ENCODE measurements around the gene NOCT.
"Not testable (repeated sequence)": the region's sequence is repeated elsewhere in the genome, so short reads cannot be mapped to it uniquely, and the experiment has no call there.

Gene NOCT

GRCh38 chr4:138979742-138980141 is 35.8 kb upstream of the NOCT start:
- H3K27me3 ChIP-seq: no peaks in the 10 kb centered on the region
- H3K4me1 ChIP-seq: peaks cover 0 to 45% (median 11%) of the 10 kb centered on the region in 10 experiments; a peak in 10 of 20 replicates
- H3K36me3 ChIP-seq: no peaks in the 10 kb centered on the region
- no peak overlapping the region for H3K4me3 ChIP-seq
- no peaks in the 10 kb centered on the region for H4K20me1 ChIP-seq
- no peak overlapping the region for H3K27ac ChIP-seq
- H3K9me3 ChIP-seq (replicated peaks in 1 of 11): no peaks in the 10 kb centered on the region
- H3K9ac ChIP-seq: no peak overlapping the region
- no peak overlapping the region for H3K4me2 ChIP-seq
- no peak for TF ChIP-seq Cebpa-rat (IDR thresholded peaks at IDR 0.05)

- 0 out of 22 replicates have a peak, but pooled peaks of 1 of the 11 experiments have one; percentile 25 for TF ChIP-seq Cebpa-rat (IDR thresholded peaks at IDR 0.05)
- Histone ChIP-seq H3K9me3 (replicated peaks in 1 of 11) (no peaks in the 10 kb centered on the region), H3K4me2 (peak overlapping the region in 4 of 11 experiments; percentile 10 to 45 (median 25); a peak in 3 of 22 replicates), H4K20me1 (no peaks in the 10 kb centered on the region), H3K4me1 (peaks cover 0 to 39% (median 9%) of the 10 kb centered on the region in 10 experiments; a peak in 10 of 20 replicates), H3K27ac (peak overlapping the region in 2 of 11 experiments; percentile 29 to 45; a peak in 3 of 22 replicates), H3K4me3 (no peak overlapping the region), H3K36me3 (no peaks in the 10 kb centered on the region), H3K9ac (no peak overlapping the region), H3K27me3 (no peaks in the 10 kb centered on the region)
Measured at GRCh38 chr4:138981930-138982390, 33.6 kb upstream of the NOCT start.

DNA sequence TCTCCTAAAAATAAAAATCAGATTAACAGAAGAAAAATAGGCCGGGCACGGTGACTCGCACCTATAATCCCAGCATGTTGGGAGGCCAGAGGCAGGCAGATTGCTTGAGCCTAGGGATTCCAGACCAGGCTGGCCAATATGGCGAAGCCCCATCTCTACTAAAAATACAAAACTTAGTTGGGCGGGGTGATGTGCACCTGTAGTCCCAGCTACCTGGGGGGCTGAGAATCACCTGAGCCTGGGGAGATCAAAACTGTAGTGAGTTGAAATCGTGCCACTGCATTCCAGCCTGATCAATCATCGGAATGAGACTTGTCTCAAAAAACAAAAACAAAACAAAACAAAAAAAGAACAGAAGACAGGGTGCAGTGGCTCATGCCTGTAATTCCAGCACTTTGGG is 32.8 kb upstream of the NOCT start:
- no peaks in the 10 kb centered on the region for H3K9me3 ChIP-seq (replicated peaks in 1 of 11)
- no peak for TF ChIP-seq Cebpa-rat (IDR thresholded peaks at IDR 0.05)
- H3K27ac ChIP-seq: no peak overlapping the region
- H3K27me3 ChIP-seq: no peaks in the 10 kb centered on the region
- H3K4me3 ChIP-seq: no peak overlapping the region
- no peaks in the 10 kb centered on the region for H3K36me3 ChIP-seq
- no peak overlapping the region for H3K4me2 ChIP-seq
- no peak overlapping the region for H3K9ac ChIP-seq
- H4K20me1 ChIP-seq: no peaks in the 10 kb centered on the region
- peaks cover 0 to 31% (median 5%) of the 10 kb centered on the region in 10 experiments; a peak in 10 of 20 replicates for H3K4me1 ChIP-seq

DNA sequence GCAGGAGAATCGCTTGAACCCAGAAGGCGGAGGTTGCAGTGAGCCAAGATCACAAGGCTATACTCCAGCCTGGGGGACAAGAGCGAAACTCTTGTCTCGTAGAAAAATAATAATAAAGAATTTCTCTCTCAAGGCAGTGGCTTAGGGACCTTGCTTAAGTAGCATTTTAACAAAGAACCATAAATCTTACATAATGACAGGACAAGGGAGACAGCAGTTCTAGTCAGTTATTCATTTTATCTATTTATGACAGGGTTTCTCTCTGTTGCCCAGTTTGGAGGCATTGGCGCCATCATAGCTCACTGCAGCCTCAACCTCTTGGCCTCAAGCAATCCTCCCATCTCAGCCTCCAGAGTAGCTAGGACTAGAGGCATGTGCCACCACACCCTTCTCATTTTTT is 31.9 kb upstream of the NOCT start:
- no peak overlapping the region for H3K4me2 ChIP-seq
- H3K27ac ChIP-seq: no peak overlapping the region
- H3K9me3 ChIP-seq (replicated peaks in 1 of 11): no peaks in the 10 kb centered on the region
- peaks cover 0 to 22% (median 2%) of the 10 kb centered on the region in 10 experiments; a peak in 6 of 20 replicates for H3K4me1 ChIP-seq
- no peaks in the 10 kb centered on the region for H4K20me1 ChIP-seq
- H3K9ac ChIP-seq: no peak overlapping the region
- H3K4me3 ChIP-seq: no peak overlapping the region
- no peaks in the 10 kb centered on the region for H3K27me3 ChIP-seq
- TF ChIP-seq Cebpa-rat (IDR thresholded peaks at IDR 0.05): no peak
- H3K36me3 ChIP-seq: no peaks in the 10 kb centered on the region

DNA sequence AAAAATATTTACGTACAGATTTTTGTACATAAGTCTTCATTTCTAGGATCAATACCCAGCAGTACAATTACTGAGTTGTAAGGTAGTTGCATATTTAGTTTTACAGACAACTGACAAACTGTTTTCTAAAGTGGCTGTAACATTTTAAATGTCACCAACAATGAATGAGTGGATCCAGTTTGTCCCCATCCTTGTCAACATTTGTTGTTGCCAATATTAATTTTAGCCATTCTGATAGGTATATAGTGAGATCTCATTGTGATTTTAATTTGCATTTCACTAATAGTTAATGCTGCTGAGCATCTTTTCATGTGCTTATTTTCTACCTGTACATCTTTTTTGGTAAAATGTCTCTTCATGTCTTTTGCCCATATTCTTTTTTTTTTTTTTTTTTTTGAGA is 30.9 kb upstream of the NOCT start:
- Histone ChIP-seq H3K36me3 (no peaks in the 10 kb centered on the region), H3K9me3 (replicated peaks in 1 of 11) (no peaks in the 10 kb centered on the region), H3K9ac (no peak overlapping the region), H3K4me1 (peaks cover 0 to 18% (median 2%) of the 10 kb centered on the region in 10 experiments; a peak in 6 of 20 replicates), H3K4me3 (no peak overlapping the region), H3K27ac (no peak overlapping the region), H4K20me1 (no peaks in the 10 kb centered on the region), H3K27me3 (no peaks in the 10 kb centered on the region), H3K4me2 (no peak overlapping the region)
- no peak for TF ChIP-seq Cebpa-rat (IDR thresholded peaks at IDR 0.05)

DNA sequence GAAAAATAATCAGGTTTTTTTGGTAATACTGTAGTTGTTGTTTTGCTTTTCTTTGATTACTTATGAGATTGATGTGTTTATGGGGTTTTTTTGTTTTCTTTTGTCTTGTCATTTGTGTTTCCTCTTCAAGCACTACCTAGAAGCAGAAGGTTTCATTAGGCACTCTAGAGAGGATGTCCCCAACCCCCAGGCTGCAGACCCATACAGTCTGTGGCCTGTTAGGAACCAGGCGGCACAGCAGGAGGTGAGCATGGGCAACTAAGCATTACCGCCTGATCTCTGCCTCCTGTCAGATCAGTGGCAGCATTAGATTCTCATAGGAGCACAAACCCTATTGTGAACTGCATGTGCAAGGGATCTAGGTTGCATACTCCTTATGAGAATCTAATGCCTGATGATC is 22.9 kb upstream of the NOCT start:
- Histone ChIP-seq H3K4me1 (peaks cover 0 to 7% (median 0%) of the 10 kb centered on the region in 10 experiments; a peak in 4 of 20 replicates), H3K27ac (no peak overlapping the region), H3K9ac (no peak overlapping the region), H3K9me3 (replicated peaks in 1 of 11) (no peaks in the 10 kb centered on the region; a peak in 1 of 22 replicates), H4K20me1 (no peaks in the 10 kb centered on the region), H3K4me3 (no peak overlapping the region), H3K27me3 (no peaks in the 10 kb centered on the region), H3K4me2 (no peak overlapping the region), H3K36me3 (no peaks in the 10 kb centered on the region)
- TF ChIP-seq Cebpa-rat (IDR thresholded peaks at IDR 0.05): no peak

- no peak overlapping the region for H3K27ac ChIP-seq
- H3K27me3 ChIP-seq: no peaks in the 10 kb centered on the region
- no peaks in the 10 kb centered on the region; a peak in 1 of 22 replicates for H3K9me3 ChIP-seq (replicated peaks in 1 of 11)
- H3K4me2 ChIP-seq: no peak overlapping the region
- H3K9ac ChIP-seq: no peak overlapping the region
- no peaks in the 10 kb centered on the region for H4K20me1 ChIP-seq
- no peaks in the 10 kb centered on the region for H3K36me3 ChIP-seq
- peaks cover 0 to 21% (median 7%) of the 10 kb centered on the region in 10 experiments; a peak in 11 of 20 replicates for H3K4me1 ChIP-seq
- TF ChIP-seq Cebpa-rat (IDR thresholded peaks at IDR 0.05): no peak
- H3K4me3 ChIP-seq: no peak overlapping the region
Measured at GRCh38 chr4:138996090-138996489, 19.5 kb upstream of the NOCT start.

GRCh38 chr4:138999666-139000065 is 15.9 kb upstream of the NOCT start:
- H3K4me2 ChIP-seq: peak overlapping the region in 4 of 11 experiments; percentile 0 to 60 (median 54); a peak in 7 of 22 replicates
- no peak overlapping the region for H3K9ac ChIP-seq
- H3K36me3 ChIP-seq: no peaks in the 10 kb centered on the region
- no peaks in the 10 kb centered on the region for H3K27me3 ChIP-seq
- H3K9me3 ChIP-seq (replicated peaks in 1 of 11): no peaks in the 10 kb centered on the region
- H4K20me1 ChIP-seq: no peaks in the 10 kb centered on the region
- peak overlapping the region in 3 of 11 experiments; percentile 3 to 39 (median 33); a peak in 1 of 22 replicates for H3K27ac ChIP-seq
- H3K4me1 ChIP-seq: peaks cover 0 to 21% (median 5%) of the 10 kb centered on the region in 10 experiments; a peak in 11 of 20 replicates
- no peak overlapping the region for H3K4me3 ChIP-seq
- 0 out of 22 replicates have a peak, but pooled peaks of 1 of the 11 experiments have one; percentile 11 for TF ChIP-seq Cebpa-rat (IDR thresholded peaks at IDR 0.05)

DNA sequence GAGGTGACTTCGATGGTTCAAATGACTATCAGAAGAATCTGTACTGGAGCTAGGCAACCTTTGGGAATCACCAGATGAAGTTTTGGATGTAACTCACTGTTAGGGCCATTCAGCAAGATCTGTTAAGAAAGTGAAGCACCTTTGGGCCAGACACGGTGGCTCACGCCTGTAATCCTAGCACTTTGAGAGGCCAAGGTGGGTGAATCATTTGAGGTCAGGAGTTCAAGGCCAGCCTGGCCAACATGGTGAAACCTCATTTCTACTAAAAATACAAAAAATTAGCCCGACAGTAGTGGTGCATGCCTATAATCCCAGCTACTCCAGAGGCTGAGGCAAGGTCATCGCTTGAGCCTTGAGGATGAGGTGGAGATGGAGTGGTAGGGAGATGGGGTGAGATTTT is 15.4 kb upstream of the NOCT start:
- Histone ChIP-seq H3K4me2 (peak overlapping the region in 4 of 11 experiments; percentile 0 to 60 (median 54); a peak in 7 of 22 replicates), H3K27ac (peak overlapping the region in 3 of 11 experiments; percentile 3 to 39 (median 33); a peak in 1 of 22 replicates), H3K4me1 (peaks cover 0 to 21% (median 5%) of the 10 kb centered on the region in 10 experiments; a peak in 11 of 20 replicates)
- H3K27me3 ChIP-seq; H3K9ac ChIP-seq; H3K9me3 ChIP-seq (replicated peaks in 1 of 11); H4K20me1 ChIP-seq; H3K36me3 ChIP-seq; H3K4me3 ChIP-seq: not testable (repeated sequence)

DNA sequence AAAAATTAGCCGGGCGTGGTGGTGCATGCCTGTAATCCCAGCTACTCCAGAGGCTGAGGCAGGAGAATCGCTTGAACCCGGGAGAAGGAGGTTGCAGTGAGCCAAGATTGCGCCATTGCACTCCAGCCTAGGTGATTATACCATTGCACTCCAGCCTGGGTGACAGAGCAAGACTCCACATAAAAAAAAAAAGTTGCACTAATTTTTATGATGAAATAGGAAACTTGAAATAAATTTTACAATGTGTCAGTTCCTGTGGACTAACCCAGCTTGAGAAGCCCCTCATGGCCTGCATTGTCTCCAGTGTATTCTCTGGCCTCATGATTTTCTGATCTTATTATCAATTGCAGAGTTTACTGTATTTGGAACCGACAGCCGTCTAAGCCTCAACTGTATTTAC is 14.2 kb upstream of the NOCT start:
- H3K4me3 ChIP-seq; H3K27me3 ChIP-seq; H3K9me3 ChIP-seq (replicated peaks in 1 of 11); H3K9ac ChIP-seq; H4K20me1 ChIP-seq; H3K36me3 ChIP-seq; H3K4me2 ChIP-seq; H3K27ac ChIP-seq: not testable (repeated sequence)
- H3K4me1 ChIP-seq: peaks cover 0 to 21% (median 5%) of the 10 kb centered on the region in 10 experiments; a peak in 11 of 20 replicates

DNA sequence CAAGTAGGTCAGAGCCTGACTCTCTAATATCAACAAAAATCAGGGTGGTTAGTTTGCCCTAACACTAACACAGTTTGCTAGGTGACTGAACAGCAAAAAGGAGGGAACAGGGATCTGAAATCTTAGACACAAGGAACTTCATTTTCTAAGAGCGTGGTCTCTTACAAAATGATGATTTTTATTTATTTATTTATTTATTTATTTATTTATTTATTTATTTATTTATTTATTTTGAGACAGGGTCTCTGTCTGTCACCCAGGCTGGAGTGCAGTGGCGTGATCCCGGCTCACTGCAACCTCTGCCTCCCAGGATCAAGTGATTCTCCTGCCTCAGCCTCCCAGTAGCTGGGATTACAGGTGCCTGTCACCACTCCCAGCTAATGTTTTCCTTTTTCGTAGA is 11.9 kb upstream of the NOCT start:
- H3K27me3 ChIP-seq, H3K4me2 ChIP-seq, H3K36me3 ChIP-seq, H4K20me1 ChIP-seq, H3K9ac ChIP-seq, H3K27ac ChIP-seq, H3K4me3 ChIP-seq: not testable (repeated sequence)
- Histone ChIP-seq H3K4me1 (peaks cover 0 to 21% (median 5%) of the 10 kb centered on the region in 10 experiments; a peak in 11 of 20 replicates), H3K9me3 (replicated peaks in 1 of 11) (peaks cover 17 to 23% (median 19%) of the 10 kb centered on the region in 11 experiments)

Measured in BLaER1 treated with 17β-estradiol and CSF1 and Interleukin-3, amounts not matched to agents 10 nM and 100 nM (cell line).